Testis (tissue), 2 donors: ENCODE data around the gene MND1.

Source experiments
- CTCF ChIP-seq, 3 experiments: fragments of 450-650 bp in 2 of 3; fragments of 200-600 bp in 1 of 3; sonication (generic) in 1 of 3; IDR thresholded peaks; one replicate each; pipeline ENCODE4 v1.5.1; 2016 to 2019; ENCODE audit warnings: antibody characterized with exemption in 3 of 3, mild to moderate bottlenecking in 2 of 3, moderate library complexity in 1 of 3
- POLR2A ChIP-seq: fragments of 450-650 bp; IDR thresholded peaks from one replicate; pipeline ENCODE4 v1.6.1; 2017; ENCODE audit warnings: antibody characterized with exemption, mild to moderate bottlenecking, moderate library complexity

DNA sequence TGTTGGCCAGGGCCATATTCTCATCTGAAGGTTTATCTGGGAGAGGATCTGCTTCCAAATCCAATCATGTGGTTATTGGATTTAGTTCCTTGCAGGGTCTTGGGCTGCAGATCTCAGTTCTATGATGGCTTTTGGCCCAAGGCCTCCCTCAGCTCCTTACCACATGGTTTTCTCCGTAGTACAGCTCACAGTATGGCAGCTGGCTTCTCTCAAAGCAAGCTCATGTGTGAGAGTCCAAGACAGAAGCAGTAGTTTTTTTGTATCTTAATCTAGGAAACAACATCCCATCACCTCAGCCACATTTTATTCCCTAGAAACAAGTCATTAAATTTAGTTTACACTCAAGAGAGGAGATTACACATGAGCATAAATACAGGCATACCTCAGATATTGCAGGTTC is 24.5 kb downstream of the MND1 start:
- TF ChIP-seq CTCF (IDR thresholded peaks at IDR 0.05) (no peak), POLR2A (no peak)
